GM12891 (cell line): Measurements from ENCODE around the gene GABBR2.

Source experiments
- DNase-seq: peaks from one replicate; pipeline ENCODE4 v3.0.0; 2011; ENCODE audit warnings: low spot score; ENCODE audit not compliant: insufficient read length
- FAIRE-seq: peaks from 2 replicates; lab custom pipeline; 2011; peaks lifted over from hg19 to GRCh38; lab: Jason Lieb, UNC
- PAX5 ChIP-seq: IDR thresholded peaks from 2 replicates; pipeline ENCODE4 v1.6.1; 2011; ENCODE audit warnings: low read length, moderate library complexity, mild to moderate bottlenecking; ENCODE audit not compliant: insufficient read depth, severe bottlenecking
- POLR2A ChIP-seq: IDR thresholded peaks from 2 replicates; pipeline ENCODE4 v1.6.1; 2011; ENCODE audit warnings: low read depth, low read length, control low read depth
- POLR2AphosphoS5 ChIP-seq: IDR thresholded peaks from 2 replicates; pipeline ENCODE4 v1.6.1; 2011; ENCODE audit warnings: low read depth, low read length, control low read depth
- POU2F2 ChIP-seq: IDR thresholded peaks from 2 replicates; pipeline ENCODE4 v1.6.1; 2011; ENCODE audit warnings: low read depth, mild to moderate bottlenecking, control low read depth, low read length, moderate library complexity
- SPI1 ChIP-seq: IDR thresholded peaks from 2 replicates; pipeline ENCODE4 v1.6.1; 2011; ENCODE audit warnings: low read depth, low read length, control low read depth
- TAF1 ChIP-seq: IDR thresholded peaks from 2 replicates; pipeline ENCODE4 v1.6.1; 2011; ENCODE audit warnings: low read depth, low read length, control low read depth

The GABBR2 gene

DNA sequence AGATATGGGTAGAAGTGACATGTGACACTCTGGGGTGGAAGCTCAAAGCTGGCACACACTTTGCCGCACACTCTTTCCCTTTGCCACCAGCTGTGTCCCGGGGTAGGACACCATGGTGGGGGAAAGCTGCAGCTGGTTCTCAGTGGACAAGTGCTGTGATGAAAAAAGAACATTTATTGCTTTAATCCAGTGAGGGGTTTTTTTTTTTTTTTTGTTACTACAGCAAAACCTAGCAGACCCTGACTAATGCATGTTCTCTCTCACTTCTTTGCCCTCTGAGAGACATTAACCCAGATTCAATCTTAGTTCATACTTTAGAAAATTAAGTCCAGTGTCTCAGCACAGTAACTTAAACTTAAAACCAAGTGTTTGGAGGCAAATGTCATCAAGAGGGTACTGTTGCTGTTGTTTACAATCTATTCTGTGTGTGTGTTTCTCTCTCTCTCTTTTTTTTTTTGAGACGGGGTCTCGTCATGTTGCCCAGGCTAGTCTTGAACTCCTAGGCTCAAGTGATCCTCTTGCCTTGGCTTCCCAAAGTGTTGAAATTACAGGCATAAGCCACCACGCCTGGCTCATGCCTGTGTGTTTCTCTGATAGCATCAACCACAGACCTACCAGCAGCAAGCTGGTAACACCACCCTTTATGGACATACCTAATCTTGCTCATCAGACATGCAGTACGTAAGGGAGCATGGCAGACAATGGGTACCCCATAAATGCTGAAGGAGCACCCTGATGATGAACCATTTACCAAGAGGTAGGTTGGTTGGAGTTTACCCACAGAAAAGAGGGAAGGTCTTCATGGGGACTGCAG, 368.5 kb downstream of the GABBR2 start:
- no peak for DNase-seq
- no peak for TF ChIP-seq POU2F2
- no peak for TF ChIP-seq SPI1
- no peak for TF ChIP-seq POLR2A
- TF ChIP-seq TAF1, result no peak
- TF ChIP-seq PAX5, result no peak
- TF ChIP-seq POLR2AphosphoS5, result no peak
- no peak for FAIRE-seq

DNA sequence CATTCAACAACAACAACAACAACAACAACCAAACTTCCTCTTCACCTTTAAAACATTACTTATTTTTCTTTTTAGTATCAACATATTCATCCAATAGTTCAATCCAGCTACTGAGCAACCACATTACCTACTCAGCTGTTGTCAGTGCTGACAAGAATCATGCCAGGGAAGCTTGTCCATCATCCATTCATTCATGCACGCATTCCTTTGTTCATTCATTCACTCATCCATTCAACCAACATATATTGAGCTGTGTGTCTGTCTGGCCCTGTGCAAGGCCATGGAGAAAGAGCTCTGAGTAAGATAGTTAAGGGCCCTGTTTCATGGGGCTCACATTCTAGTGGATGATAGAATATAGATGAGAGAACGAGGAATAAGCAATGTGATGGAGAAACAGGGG, 373.1 kb downstream of the GABBR2 start:
- DNase-seq (no peak), FAIRE-seq (no peak)
- TF ChIP-seq TAF1 (no peak), POLR2A (no peak), PAX5 (no peak), SPI1 (no peak), POLR2AphosphoS5 (no peak), POU2F2 (no peak)

GRCh38 chr9:98334796-98335195, 373.9 kb downstream of the GABBR2 start:
- TF ChIP-seq POLR2AphosphoS5 (no peak), PAX5 (no peak), SPI1 (no peak), POU2F2 (no peak)
- no peak for FAIRE-seq
- DNase-seq, result no peak

GRCh38 chr9:98333703-98334582, 374.8 kb downstream of the GABBR2 start:
- TF ChIP-seq POLR2AphosphoS5 (no peak), SPI1 (no peak), PAX5 (no peak), POU2F2 (no peak)
- FAIRE-seq, result no peak
- DNase-seq, result no peak

DNA sequence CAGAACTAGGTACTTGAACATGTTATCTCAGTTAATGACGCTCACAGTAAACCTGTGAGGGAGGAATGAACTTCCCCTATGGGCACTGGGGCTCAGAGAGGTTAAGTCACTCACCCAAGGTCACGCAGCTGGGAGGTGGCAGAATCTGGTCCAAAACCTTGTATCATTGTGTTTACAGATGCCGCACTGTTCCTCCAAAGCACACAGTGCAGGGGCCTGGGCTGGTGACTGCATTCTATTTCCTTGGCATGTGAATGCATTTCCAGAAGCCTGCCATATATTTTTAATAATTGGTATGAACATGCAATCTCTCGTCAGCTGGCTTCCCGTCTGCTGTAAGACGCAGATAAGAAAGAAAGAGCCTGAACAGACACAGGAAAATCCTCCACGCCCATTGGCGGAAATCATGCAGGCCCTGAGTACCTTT, 376.3 kb downstream of the GABBR2 start:
- TF ChIP-seq POU2F2 (no peak), POLR2A (no peak), TAF1 (no peak), SPI1 (no peak), POLR2AphosphoS5 (no peak), PAX5 (no peak)
- no peak for FAIRE-seq
- DNase-seq, result no peak

DNA sequence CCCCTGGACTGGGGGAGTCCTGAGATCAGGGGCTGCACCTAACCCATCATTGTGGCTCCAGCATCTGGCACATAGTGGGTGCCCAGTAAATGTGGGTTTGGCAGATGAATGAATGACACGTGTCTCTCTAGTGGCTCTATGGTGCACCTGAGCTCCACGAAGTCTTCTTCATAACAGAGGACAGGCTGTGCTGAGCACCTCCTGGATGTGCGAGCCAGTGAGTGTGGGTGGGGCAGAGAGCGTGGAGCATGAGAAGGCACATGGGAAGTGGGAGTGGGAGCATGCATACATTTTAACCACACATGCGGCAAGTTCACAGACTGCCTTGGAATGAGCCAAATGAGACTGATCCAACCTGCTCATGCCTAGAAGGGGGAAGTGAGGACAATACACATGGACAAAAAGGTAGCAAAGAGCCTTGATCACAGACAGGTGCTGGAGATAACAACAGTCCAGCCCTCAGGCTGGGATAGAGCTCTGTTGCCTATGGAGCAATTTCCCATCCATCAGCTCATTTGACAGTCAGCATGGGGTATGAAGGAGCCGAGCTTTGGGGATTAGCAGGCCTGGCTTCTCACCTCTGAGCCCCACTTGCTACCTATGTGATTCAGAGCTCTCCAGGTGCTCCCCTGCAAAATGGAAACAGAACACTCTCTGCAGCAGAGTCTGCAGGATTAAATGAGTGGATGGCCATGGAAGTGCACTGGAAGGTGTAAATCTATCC, 377.0 kb downstream of the GABBR2 start:
- TF ChIP-seq PAX5, result no peak
- TF ChIP-seq TAF1, result no peak
- TF ChIP-seq POLR2A, result no peak
- no peak for TF ChIP-seq SPI1
- no peak for TF ChIP-seq POLR2AphosphoS5
- no peak for TF ChIP-seq POU2F2
- FAIRE-seq (no peak), DNase-seq (no peak)

DNA sequence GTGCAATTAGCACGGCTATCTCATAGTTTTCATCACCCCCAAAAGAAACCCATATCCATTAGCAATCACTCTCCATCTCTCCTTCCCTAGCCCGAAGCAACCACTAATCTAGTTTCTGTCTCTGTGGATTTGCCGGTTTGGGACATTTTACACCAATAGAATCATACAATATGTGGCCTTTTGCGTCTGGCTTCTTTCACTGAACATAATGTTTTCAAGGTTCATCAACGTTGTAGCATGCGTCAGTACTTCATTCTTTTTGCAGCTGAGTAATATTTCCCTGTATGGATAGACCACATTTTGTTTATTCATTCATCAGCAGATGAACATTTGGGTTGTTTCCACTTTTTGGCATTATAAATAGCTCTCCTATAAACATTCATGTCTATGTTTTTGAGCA, 377.9 kb downstream of the GABBR2 start:
- no peak for FAIRE-seq
- DNase-seq, result no peak
- TF ChIP-seq PAX5 (no peak), POU2F2 (no peak)

- no peak for FAIRE-seq
- no peak for DNase-seq
- TF ChIP-seq POLR2A (no peak), PAX5 (no peak), TAF1 (no peak), POLR2AphosphoS5 (no peak), POU2F2 (no peak), SPI1 (no peak)
These were observed 378.8 kb downstream of the GABBR2 start for GRCh38 chr9:98329904-98330303.

- TF ChIP-seq TAF1 (no peak), POLR2AphosphoS5 (no peak), PAX5 (no peak), SPI1 (no peak), POU2F2 (no peak), POLR2A (no peak)
- DNase-seq, result no peak
- no peak for FAIRE-seq
These were observed 379.5 kb downstream of the GABBR2 start for GRCh38 chr9:98329281-98329680.
